ENCODE data around the gene FMNL2. TPM values are rescaled to one million over a fixed set of nuclear protein-coding genes. Genes with fewer than 3 reads are reported as not detected.

Gene FMNL2
- polyA plus RNA-seq, 1 donor, result 20.4 TPM

- no peak for DNase-seq
These were observed 115.2 kb downstream of the FMNL2 start for GRCh38 chr2:152450176-152450575.

- DNase-seq, result no peak
These were observed 117.4 kb downstream of the FMNL2 start for GRCh38 chr2:152452256-152452973.

DNA sequence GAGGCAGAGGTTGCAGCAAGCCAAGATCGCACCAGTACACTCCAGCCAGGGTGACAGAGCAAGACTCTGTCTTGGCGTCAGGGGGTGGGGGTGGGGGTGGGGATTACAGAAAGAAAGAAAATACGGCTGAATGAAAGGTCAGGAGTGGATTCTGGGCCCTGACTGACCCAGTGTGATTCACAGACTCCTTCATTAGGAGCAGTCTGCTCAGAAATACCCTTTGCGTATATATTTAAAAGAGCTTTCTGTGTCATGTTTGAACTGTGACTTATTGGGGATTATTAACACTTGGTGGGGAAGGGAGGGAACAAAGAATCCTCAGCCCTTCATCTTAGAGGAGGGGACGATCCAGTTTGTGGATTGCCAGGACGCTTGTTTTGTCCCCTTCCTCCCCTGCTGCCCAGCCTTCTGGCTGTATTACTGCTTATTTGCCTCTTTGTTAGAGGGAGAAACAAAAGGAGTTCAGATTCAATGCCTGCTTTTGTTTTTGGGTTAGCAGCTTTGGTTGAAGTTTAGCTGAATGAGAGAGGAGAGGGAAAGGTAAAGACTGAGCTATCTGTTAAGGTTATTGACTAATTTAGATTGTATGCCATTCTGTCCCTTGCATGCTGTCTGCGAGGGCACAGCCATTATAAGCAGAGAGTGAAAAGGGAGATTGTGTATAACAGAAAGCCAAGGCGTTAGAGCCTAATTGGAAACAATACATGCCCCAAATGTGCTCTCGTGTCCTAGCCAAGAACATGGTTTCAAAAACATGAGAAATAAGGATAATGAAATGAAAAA lies 118.3 kb downstream of the FMNL2 start:
- no peak for DNase-seq

GRCh38 chr2:152454371-152454770 lies 119.4 kb downstream of the FMNL2 start:
- no peak for DNase-seq

DNA sequence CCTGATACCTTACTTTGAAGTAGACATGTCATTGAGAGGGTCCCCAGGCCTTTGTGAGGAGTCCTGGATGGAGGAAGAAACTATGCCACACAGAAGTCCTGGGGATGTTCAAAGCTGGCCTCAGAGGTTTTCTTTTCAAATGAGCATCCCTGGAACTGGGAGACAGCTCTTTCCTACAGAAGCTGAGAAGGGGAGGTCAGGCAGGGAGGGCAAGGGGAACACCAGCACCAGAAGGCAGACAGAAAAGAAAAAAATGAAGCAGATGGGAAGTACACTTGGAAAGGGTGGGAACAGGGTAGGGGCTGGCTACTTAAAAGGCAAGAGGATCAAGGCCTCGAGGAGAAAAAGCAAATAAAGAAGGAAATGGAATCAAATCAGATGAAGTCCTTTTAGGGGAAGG lies 120.0 kb downstream of the FMNL2 start:
- no peak for DNase-seq

- DNase-seq, result no peak
These were observed 120.8 kb downstream of the FMNL2 start for GRCh38 chr2:152455738-152456137.

GRCh38 chr2:152456262-152456661 lies 121.3 kb downstream of the FMNL2 start:
- DNase-seq, result no peak

DNA sequence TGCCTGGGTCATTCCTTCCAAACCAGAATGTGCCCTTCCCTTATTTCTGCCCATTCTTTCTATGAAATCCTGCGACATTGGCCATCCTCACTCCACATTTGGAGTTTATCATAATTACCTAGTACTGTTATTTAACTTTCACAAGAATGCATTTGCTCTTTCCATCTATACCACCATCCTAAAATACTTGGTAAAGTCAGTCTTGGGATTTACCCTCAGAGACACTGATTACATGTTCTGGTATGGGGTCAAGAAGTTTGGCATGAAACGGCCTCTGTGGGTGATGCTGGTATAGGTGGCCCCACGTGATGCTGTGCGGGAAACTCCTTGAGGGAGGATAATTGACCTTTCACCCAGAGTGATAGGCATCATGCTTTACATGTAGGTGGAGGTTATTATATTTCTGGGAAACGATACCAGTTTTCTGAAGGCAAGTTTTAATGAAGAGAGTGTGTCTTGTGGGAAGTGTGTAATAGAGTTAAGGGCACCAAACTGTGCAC lies 123.5 kb downstream of the FMNL2 start:
- no peak for DNase-seq

- DNase-seq, result no peak
These were observed 124.1 kb downstream of the FMNL2 start for GRCh38 chr2:152459091-152459490.

- DNase-seq, result no peak
These were observed 125.6 kb downstream of the FMNL2 start for GRCh38 chr2:152460567-152460966.

- no peak for DNase-seq
These were observed 127.1 kb downstream of the FMNL2 start for GRCh38 chr2:152462120-152462519.

GRCh38 chr2:152462779-152463178 lies 127.8 kb downstream of the FMNL2 start:
- DNase-seq, result no peak

DNA sequence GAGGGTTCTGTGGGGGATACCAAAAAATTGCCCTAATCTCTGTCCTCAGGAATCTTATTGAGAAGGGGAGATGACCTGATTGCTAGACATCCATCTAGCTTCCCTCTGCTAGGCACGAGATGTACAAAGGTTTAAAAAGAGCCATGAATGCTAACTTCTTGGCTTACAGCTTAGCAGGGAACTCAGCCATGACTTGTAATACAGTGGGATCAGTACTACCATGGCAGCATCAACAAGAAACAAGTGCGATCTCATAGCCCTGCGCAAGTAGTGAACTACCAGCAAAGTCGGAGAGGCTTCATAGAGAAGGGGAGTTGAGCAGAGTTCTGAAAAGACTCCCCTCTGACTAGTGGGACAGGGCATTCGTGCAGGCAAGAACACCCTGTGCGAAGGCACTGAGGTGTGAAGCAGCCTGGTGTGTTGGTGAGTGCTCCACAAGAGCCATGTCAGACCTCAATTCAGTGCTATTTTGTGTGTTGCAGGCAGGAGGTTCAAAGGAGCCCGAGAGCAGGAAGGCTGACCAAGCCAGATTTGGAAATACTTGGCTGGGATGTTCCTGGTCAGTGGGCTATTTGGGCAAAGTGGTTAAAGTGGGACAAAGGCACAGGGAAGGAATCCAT lies 130.0 kb downstream of the FMNL2 start:
- no peak for DNase-seq

- DNase-seq, result no peak
These were observed 130.6 kb downstream of the FMNL2 start for GRCh38 chr2:152465541-152465940.

DNA sequence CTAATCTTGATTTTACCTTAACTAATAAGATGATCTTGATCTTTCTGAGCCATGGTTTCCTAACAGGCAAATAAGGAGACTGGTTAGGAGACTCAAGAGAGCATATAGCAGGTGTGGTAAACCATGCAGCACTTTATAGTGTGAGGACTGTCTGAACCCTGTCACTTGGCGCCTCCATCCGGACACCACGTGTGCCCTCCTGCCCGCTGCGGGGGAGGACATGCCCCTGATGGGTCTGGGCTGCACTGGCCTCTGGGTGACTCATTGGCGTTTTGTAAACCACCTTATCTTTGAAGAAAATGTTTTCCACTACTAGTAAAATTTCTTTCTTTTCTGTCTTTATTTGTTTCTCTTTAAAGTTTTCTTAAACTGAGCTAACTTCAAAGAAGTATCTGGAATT lies 131.1 kb downstream of the FMNL2 start:
- no peak for DNase-seq

DNA sequence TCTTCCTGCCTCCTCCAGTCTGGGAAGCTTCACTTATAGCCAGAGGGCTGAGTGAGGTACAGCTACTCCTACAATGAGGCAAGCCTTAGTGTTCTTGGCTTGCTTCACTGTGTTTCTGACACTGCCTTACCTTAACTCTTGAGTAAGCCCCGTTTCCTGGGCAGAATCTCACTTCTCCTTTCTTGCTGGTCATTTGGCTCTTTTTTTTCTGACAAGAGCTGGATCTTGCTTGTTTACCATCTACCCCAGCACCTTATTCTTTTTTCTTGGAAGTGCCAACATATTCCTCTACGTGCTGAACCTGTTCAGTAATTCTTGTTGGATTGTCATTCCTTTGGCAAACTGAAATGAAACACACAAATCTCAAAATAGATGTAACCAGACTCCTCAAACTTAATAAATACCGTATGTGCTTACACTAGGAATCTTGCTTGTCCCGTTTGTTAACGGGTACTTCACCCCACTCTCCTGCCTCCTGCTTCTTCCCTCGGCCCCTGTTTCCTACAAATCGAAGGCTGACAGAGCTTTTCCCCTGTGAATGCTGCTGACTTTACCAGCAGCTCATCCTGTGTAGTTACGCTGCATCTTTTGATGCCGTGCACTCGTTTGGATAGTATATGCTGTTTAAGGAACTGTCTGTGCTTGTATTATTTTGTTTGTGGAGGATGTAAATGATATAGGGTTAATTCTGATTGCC lies 132.2 kb downstream of the FMNL2 start:
- no peak for DNase-seq

GRCh38 chr2:152467677-152468410 lies 132.9 kb downstream of the FMNL2 start:
- DNase-seq, result no peak

GRCh38 chr2:152468899-152469692 lies 134.1 kb downstream of the FMNL2 start:
- no peak for DNase-seq

- DNase-seq, result no peak
These were observed 136.2 kb downstream of the FMNL2 start for GRCh38 chr2:152470861-152471854.

DNA sequence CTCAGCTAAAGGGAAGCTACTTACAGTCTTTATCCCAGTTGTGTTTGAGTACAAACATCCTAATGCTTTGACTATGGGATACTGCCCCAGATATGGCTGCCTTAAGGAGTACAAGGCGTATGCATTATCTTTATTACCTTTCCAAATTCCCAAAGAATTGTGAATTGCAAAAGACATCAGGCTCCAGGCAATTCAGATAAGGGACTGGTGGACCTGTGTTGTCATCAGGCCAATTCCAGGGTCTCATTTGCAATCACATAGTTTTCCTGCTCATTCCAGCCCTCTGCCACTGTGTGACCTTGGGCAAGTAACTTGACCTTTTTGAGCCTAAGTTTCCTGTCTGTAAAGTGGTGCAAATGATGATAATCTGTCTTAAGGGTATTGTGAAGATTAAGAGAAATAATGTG lies 137.5 kb downstream of the FMNL2 start:
- no peak for DNase-seq
